Parathyroid adenoma (tissue), 2 donors: ENCODE results near the gene CEP350.

Source experiments
- H2AFZ ChIP-seq: fragments of 300-600 bp; sonication (generic); one replicate; pipeline ENCODE4 v1.7.0; 2017; ENCODE audit warnings: antibody characterized with exemption, mild to moderate bottlenecking
- H3K27ac ChIP-seq: fragments of 300-600 bp; sonication (generic); one replicate; pipeline ENCODE4 v1.7.0; 2017
- H3K27me3 ChIP-seq: fragments of 300-600 bp; sonication (generic); one replicate; pipeline ENCODE4 v1.7.0; 2017; ENCODE audit warnings: low read length; ENCODE audit not compliant: control insufficient read depth, insufficient read depth
- H3K36me3 ChIP-seq: fragments of 300-600 bp; sonication (generic); one replicate; pipeline ENCODE4 v1.7.0; 2017; ENCODE audit warnings: low read length; ENCODE audit not compliant: control insufficient read depth, insufficient read depth
- H3K4me1 ChIP-seq: fragments of 300-600 bp; sonication (generic); one replicate; pipeline ENCODE4 v1.7.0; 2017; ENCODE audit warnings: control low read depth
- H3K4me2 ChIP-seq: fragments of 300-600 bp; sonication (generic); one replicate; pipeline ENCODE4 v1.7.0; 2017; ENCODE audit warnings: low read length
- H3K4me3 ChIP-seq: fragments of 300-600 bp; sonication (generic); one replicate; pipeline ENCODE4 v1.7.0; 2017; ENCODE audit warnings: low read depth, low read length
- H3K79me2 ChIP-seq: fragments of 300-600 bp; sonication (generic); one replicate; pipeline ENCODE4 v1.7.0; 2017; ENCODE audit warnings: control low read depth
- H3K9ac ChIP-seq: fragments of 300-600 bp; sonication (generic); one replicate; pipeline ENCODE4 v1.7.0; 2017; ENCODE audit warnings: mild to moderate bottlenecking
- H3K9me3 ChIP-seq: fragments of 300-600 bp; sonication (generic); one replicate; pipeline ENCODE4 v1.7.0; 2017; ENCODE audit warnings: low read length; ENCODE audit not compliant: control insufficient read depth
- TF ChIP-seq, protein P1 (sequence below): fragments of 300-600 bp; sonication (generic); IDR thresholded peaks from one replicate; pipeline ENCODE4 v1.7.0; 2017; ENCODE audit warnings: antibody characterized with exemption, mild to moderate bottlenecking
- donor health status: primary hyperparathyroidism.

The CEP350 gene

DNA sequence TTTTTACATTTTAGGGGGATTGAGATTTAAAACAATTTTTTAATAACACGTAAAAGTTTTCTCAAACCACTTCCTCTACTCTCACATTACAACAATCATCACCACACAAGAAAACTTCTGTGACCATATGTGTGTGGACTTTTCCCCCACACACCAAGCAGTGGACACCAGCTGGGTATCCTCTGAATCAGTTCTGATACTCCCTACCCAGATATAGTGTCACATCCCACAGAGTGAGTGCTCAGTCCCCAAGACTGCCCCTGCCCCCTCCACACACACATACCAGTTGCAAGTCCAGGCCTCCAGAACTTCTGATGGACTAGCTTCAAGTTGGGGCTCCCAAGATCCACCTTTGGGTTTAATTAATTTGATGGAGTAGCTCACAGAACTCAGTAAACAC, 146.8 kb downstream of the CEP350 start:
- TF ChIP-seq, protein P1, sequence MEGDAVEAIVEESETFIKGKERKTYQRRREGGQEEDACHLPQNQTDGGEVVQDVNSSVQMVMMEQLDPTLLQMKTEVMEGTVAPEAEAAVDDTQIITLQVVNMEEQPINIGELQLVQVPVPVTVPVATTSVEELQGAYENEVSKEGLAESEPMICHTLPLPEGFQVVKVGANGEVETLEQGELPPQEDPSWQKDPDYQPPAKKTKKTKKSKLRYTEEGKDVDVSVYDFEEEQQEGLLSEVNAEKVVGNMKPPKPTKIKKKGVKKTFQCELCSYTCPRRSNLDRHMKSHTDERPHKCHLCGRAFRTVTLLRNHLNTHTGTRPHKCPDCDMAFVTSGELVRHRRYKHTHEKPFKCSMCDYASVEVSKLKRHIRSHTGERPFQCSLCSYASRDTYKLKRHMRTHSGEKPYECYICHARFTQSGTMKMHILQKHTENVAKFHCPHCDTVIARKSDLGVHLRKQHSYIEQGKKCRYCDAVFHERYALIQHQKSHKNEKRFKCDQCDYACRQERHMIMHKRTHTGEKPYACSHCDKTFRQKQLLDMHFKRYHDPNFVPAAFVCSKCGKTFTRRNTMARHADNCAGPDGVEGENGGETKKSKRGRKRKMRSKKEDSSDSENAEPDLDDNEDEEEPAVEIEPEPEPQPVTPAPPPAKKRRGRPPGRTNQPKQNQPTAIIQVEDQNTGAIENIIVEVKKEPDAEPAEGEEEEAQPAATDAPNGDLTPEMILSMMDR = no peak

GRCh38 chr1:180103819-180104218, 149.2 kb downstream of the CEP350 start:
- TF ChIP-seq, protein P1 = no peak
- Histone ChIP-seq H3K79me2 (no peaks in the 10 kb centered on the region), H3K27me3 (no peaks in the 10 kb centered on the region), H3K4me1 (no peaks in the 10 kb centered on the region), H3K27ac (no peak overlapping the region), H3K4me3 (no peak overlapping the region), H3K4me2 (no peak overlapping the region), H3K36me3 (no peaks in the 10 kb centered on the region), H2AFZ (no peak overlapping the region), H3K9ac (no peak overlapping the region), H3K9me3 (no peaks in the 10 kb centered on the region)

More for the DNA sequence above, 146.8 kb downstream of the CEP350 start:
- Histone ChIP-seq H3K4me3 (no peak overlapping the region), H3K4me2 (no peak overlapping the region), H3K27ac (no peak overlapping the region), H3K4me1 (no peaks in the 10 kb centered on the region), H3K36me3 (no peaks in the 10 kb centered on the region), H3K79me2 (no peaks in the 10 kb centered on the region), H3K9ac (no peak overlapping the region), H2AFZ (no peak overlapping the region), H3K27me3 (no peaks in the 10 kb centered on the region), H3K9me3 (no peaks in the 10 kb centered on the region)

GRCh38 chr1:180112091-180112490, 157.5 kb downstream of the CEP350 start:
- H3K9ac ChIP-seq = no peak overlapping the region
- no peak overlapping the region for H3K4me3 ChIP-seq
- H2AFZ ChIP-seq = no peak overlapping the region
- H3K27ac ChIP-seq = no peak overlapping the region
- H3K36me3 ChIP-seq = no peaks in the 10 kb centered on the region
- H3K27me3 ChIP-seq = no peaks in the 10 kb centered on the region
- no peaks in the 10 kb centered on the region for H3K79me2 ChIP-seq
- H3K9me3 ChIP-seq = no peaks in the 10 kb centered on the region
- no peak overlapping the region for H3K4me2 ChIP-seq
- TF ChIP-seq, protein P1 = no peak
- H3K4me1 ChIP-seq = no peaks in the 10 kb centered on the region

GRCh38 chr1:180112984-180113647, 158.5 kb downstream of the CEP350 start:
- Histone ChIP-seq H3K4me3 (no peak overlapping the region), H3K36me3 (no peaks in the 10 kb centered on the region), H3K9ac (no peak overlapping the region), H3K4me2 (no peak overlapping the region), H3K4me1 (no peaks in the 10 kb centered on the region), H3K79me2 (no peaks in the 10 kb centered on the region), H2AFZ (no peak overlapping the region), H3K27me3 (no peaks in the 10 kb centered on the region), H3K9me3 (no peaks in the 10 kb centered on the region), H3K27ac (no peak overlapping the region)
- TF ChIP-seq, protein P1 = no peak

- H3K4me1 ChIP-seq = no peaks in the 10 kb centered on the region
- no peak overlapping the region for H2AFZ ChIP-seq
- no peaks in the 10 kb centered on the region for H3K27me3 ChIP-seq
- no peaks in the 10 kb centered on the region for H3K9me3 ChIP-seq
- no peak overlapping the region for H3K4me2 ChIP-seq
- H3K9ac ChIP-seq = no peak overlapping the region
- no peak overlapping the region for H3K27ac ChIP-seq
- H3K4me3 ChIP-seq = no peak overlapping the region
- no peaks in the 10 kb centered on the region for H3K36me3 ChIP-seq
- H3K79me2 ChIP-seq = no peaks in the 10 kb centered on the region
- TF ChIP-seq, protein P1 = no peak
These were observed 159.9 kb downstream of the CEP350 start for GRCh38 chr1:180114396-180114945.
